ENCODE results near the gene PDS5B.

DNA sequence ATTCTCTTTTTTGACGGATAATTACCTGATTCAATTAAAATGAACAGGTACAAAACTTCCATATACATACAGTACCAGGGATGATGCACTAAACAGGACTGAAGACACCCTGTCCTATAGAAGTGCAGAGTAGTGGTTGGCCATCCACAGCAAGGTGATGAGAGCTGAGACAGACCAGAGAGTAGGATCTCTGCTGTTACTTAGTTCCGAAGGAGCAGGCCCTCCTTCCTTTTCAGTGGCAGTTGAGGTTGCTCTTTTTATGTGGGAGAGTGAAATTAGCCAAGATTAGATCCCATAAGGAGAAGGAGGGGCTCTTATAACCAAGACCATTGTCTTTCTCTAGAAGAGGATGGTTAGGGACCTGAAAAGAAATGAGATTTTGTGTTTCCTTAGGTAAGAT, 4.0 kb downstream of the PDS5B start:
- TF ChIP-seq EZH2 (IDR thresholded peaks at IDR 0.05; ENCODE audit: insufficient read depth, poor library complexity, severe bottlenecking) (no peak), EZH2phosphoT487 (IDR thresholded peaks at IDR 0.05; ENCODE audit: insufficient read depth, low read depth) (no peak)
